ENCODE data around the gene TBC1D22B. TPM values are rescaled to one million over a fixed set of nuclear protein-coding genes. Genes with fewer than 3 reads are reported as not detected.

TBC1D22B gene
- total and polyA plus RNA-seq, 9 of the 15 experiments (the other 6 are each of a cell fraction or from before 2014, with no cell fraction given): 4.8 to 24.2 (median 13.5) TPM

DNA sequence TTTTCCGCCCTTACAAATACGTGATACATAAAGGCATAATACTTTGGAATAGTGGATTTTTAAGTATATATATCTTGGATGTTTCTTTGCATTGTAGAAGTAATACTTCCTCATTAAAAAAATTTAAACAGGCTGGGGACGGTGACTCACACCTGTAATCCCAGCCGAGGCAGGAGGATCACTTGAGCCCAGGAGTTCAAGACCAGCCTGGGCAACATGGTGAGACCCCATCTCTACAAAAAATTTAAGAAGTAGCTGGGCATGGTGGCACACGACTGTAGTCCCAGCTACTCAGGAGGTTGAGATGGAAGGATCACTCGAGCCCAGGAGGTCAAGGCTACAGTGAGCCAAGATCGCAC lies 57.6 kb downstream of the TBC1D22B start (continued):
- TF ChIP-seq, protein P1, sequence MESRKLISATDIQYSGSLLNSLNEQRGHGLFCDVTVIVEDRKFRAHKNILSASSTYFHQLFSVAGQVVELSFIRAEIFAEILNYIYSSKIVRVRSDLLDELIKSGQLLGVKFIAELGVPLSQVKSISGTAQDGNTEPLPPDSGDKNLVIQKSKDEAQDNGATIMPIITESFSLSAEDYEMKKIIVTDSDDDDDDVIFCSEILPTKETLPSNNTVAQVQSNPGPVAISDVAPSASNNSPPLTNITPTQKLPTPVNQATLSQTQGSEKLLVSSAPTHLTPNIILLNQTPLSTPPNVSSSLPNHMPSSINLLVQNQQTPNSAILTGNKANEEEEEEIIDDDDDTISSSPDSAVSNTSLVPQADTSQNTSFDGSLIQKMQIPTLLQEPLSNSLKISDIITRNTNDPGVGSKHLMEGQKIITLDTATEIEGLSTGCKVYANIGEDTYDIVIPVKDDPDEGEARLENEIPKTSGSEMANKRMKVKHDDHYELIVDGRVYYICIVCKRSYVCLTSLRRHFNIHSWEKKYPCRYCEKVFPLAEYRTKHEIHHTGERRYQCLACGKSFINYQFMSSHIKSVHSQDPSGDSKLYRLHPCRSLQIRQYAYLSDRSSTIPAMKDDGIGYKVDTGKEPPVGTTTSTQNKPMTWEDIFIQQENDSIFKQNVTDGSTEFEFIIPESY (CRISPR knock-in tag; IDR thresholded peaks at IDR 0.05): no peak
- TF ChIP-seq CBX8 (IDR thresholded peaks at IDR 0.05; ENCODE audit: borderline replicate concordance, extremely low read depth, low read depth, low read length, poor library complexity, severe bottlenecking) (no peak), EP300 (IDR thresholded peaks at IDR 0.05; ENCODE audit: low read length) (no peak), ZNF644 (tag; IDR thresholded peaks at IDR 0.05; ENCODE audit: low read depth) (no peak), TAF7 (tag; IDR thresholded peaks at IDR 0.05) (no peak), CXXC5 (CRISPR knock-in tag; IDR thresholded peaks at IDR 0.05) (no peak), ARHGAP35 (IDR thresholded peaks at IDR 0.05; ENCODE audit: partially characterized antibody) (no peak), SIRT6 (IDR thresholded peaks at IDR 0.05; ENCODE audit: low read depth, low read length) (no peak), POLR2A (conservative IDR thresholded peaks at IDR 0.05) (no peak), TAF9B (IDR thresholded peaks at IDR 0.05; ENCODE audit: partially characterized antibody) (no peak), ELF2 (CRISPR knock-in tag; IDR thresholded peaks at IDR 0.05) (no peak), TRIM24 (IDR thresholded peaks at IDR 0.05) (no peak)
- TF ChIP-seq, protein P2, sequence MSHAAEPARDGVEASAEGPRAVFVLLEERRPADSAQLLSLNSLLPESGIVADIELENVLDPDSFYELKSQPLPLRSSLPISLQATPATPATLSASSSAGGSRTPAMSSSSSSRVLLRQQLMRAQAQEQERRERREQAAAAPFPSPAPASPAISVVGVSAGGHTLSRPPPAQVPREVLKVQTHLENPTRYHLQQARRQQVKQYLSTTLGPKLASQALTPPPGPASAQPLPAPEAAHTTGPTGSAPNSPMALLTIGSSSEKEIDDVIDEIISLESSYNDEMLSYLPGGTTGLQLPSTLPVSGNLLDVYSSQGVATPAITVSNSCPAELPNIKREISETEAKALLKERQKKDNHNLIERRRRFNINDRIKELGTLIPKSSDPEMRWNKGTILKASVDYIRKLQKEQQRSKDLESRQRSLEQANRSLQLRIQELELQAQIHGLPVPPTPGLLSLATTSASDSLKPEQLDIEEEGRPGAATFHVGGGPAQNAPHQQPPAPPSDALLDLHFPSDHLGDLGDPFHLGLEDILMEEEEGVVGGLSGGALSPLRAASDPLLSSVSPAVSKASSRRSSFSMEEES (CRISPR knock-in tag; IDR thresholded peaks at IDR 0.05): no peak
- TF ChIP-seq, protein P3, sequence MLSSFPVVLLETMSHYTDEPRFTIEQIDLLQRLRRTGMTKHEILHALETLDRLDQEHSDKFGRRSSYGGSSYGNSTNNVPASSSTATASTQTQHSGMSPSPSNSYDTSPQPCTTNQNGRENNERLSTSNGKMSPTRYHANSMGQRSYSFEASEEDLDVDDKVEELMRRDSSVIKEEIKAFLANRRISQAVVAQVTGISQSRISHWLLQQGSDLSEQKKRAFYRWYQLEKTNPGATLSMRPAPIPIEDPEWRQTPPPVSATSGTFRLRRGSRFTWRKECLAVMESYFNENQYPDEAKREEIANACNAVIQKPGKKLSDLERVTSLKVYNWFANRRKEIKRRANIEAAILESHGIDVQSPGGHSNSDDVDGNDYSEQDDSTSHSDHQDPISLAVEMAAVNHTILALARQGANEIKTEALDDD (IDR thresholded peaks at IDR 0.05): no peak; the same call in 1 of the 2 replicates
- TF ChIP-seq, protein P4, sequence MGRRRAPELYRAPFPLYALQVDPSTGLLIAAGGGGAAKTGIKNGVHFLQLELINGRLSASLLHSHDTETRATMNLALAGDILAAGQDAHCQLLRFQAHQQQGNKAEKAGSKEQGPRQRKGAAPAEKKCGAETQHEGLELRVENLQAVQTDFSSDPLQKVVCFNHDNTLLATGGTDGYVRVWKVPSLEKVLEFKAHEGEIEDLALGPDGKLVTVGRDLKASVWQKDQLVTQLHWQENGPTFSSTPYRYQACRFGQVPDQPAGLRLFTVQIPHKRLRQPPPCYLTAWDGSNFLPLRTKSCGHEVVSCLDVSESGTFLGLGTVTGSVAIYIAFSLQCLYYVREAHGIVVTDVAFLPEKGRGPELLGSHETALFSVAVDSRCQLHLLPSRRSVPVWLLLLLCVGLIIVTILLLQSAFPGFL (CRISPR knock-in tag; IDR thresholded peaks at IDR 0.05): 0 out of 2 replicates have a peak, but pooled peaks have one; percentile 13
- TF ChIP-seq, protein P5, sequence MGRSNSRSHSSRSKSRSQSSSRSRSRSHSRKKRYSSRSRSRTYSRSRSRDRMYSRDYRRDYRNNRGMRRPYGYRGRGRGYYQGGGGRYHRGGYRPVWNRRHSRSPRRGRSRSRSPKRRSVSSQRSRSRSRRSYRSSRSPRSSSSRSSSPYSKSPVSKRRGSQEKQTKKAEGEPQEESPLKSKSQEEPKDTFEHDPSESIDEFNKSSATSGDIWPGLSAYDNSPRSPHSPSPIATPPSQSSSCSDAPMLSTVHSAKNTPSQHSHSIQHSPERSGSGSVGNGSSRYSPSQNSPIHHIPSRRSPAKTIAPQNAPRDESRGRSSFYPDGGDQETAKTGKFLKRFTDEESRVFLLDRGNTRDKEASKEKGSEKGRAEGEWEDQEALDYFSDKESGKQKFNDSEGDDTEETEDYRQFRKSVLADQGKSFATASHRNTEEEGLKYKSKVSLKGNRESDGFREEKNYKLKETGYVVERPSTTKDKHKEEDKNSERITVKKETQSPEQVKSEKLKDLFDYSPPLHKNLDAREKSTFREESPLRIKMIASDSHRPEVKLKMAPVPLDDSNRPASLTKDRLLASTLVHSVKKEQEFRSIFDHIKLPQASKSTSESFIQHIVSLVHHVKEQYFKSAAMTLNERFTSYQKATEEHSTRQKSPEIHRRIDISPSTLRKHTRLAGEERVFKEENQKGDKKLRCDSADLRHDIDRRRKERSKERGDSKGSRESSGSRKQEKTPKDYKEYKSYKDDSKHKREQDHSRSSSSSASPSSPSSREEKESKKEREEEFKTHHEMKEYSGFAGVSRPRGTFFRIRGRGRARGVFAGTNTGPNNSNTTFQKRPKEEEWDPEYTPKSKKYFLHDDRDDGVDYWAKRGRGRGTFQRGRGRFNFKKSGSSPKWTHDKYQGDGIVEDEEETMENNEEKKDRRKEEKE (IDR thresholded peaks at IDR 0.05; ENCODE audit: borderline replicate concordance in 1 of 2, control insufficient read depth in 1 of 2, low read depth in 2 of 2, low read length in 1 of 2): 0 out of 4 replicates have a peak, but pooled peaks of 1 of the 2 experiments have one; percentile 48
- TF ChIP-seq, protein P6, sequence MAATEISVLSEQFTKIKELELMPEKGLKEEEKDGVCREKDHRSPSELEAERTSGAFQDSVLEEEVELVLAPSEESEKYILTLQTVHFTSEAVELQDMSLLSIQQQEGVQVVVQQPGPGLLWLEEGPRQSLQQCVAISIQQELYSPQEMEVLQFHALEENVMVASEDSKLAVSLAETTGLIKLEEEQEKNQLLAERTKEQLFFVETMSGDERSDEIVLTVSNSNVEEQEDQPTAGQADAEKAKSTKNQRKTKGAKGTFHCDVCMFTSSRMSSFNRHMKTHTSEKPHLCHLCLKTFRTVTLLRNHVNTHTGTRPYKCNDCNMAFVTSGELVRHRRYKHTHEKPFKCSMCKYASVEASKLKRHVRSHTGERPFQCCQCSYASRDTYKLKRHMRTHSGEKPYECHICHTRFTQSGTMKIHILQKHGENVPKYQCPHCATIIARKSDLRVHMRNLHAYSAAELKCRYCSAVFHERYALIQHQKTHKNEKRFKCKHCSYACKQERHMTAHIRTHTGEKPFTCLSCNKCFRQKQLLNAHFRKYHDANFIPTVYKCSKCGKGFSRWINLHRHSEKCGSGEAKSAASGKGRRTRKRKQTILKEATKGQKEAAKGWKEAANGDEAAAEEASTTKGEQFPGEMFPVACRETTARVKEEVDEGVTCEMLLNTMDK (IDR thresholded peaks at IDR 0.05; ENCODE audit: borderline replicate concordance, insufficient read depth, low read depth, low read length, poor library complexity, severe bottlenecking): no peak
